GM23338 (cell line): ENCODE data around the gene ADSS1. TPM values are rescaled to one million over a fixed set of nuclear protein-coding genes. Genes with fewer than 3 reads are reported as not detected.

Source experiments
- ATAC-seq: fragments of 200-7000 bp; cut with Tn5 transposase; 3 replicates; pipeline ENCODE4 v1.9.1; 2020
- DNase-seq: peaks from one replicate; pipeline ENCODE4 v3.0.0-alpha.2; 2015; ENCODE audit warnings: low spot score
- H2AFZ ChIP-seq: fragments of 200-600 bp; sonication (generic); 2 replicates; pipeline ENCODE4 v1.8.0; 2016; ENCODE audit warnings: antibody characterized with exemption, mild to moderate bottlenecking, moderate library complexity
- H3F3A ChIP-seq: fragments of 200-600 bp; sonication (generic); replicated peaks from 2 replicates; pipeline ENCODE4 v1.8.0; 2017; ENCODE audit warnings: antibody characterized with exemption, mixed run types, low read depth
- H3K27ac ChIP-seq: fragments of 200-600 bp; sonication (generic); 2 replicates; pipeline ENCODE4 v1.6.1; 2016; ENCODE audit warnings: low read depth
- H3K27me3 ChIP-seq: fragments of 200-600 bp; sonication (generic); 2 replicates; pipeline ENCODE4 v1.8.0; 2016; ENCODE audit warnings: mild to moderate bottlenecking, mixed run types, moderate library complexity; ENCODE audit not compliant: insufficient read depth
- H3K36me3 ChIP-seq: fragments of 200-600 bp; sonication (generic); 2 replicates; pipeline ENCODE4 v1.8.0; 2016; ENCODE audit warnings: mild to moderate bottlenecking; ENCODE audit not compliant: insufficient read depth
- H3K4me1 ChIP-seq: fragments of 200-600 bp; sonication (generic); 2 replicates; pipeline ENCODE4 v1.8.0; 2016; ENCODE audit warnings: mild to moderate bottlenecking, moderate library complexity; ENCODE audit not compliant: insufficient read depth
- H3K4me2 ChIP-seq: fragments of 200-600 bp; sonication (generic); 2 replicates; pipeline ENCODE4 v1.7.1; 2017; ENCODE audit warnings: mixed run types
- H3K4me3 ChIP-seq: fragments of 200-600 bp; sonication (generic); 2 replicates; pipeline ENCODE4 v1.6.1; 2016; ENCODE audit warnings: mixed run types
- H3K79me2 ChIP-seq: fragments of 200-600 bp; sonication (generic); replicated peaks from 2 replicates; pipeline ENCODE4 v1.8.0; 2017; ENCODE audit warnings: mild to moderate bottlenecking; ENCODE audit not compliant: insufficient read depth
- H3K9me2 ChIP-seq: fragments of 200-600 bp; sonication (generic); 2 replicates; pipeline ENCODE4 v1.8.0; 2017; ENCODE audit not compliant: insufficient read depth
- H4K20me1 ChIP-seq: fragments of 200-600 bp; sonication (generic); replicated peaks from 2 replicates; pipeline ENCODE4 v1.8.0; 2017; ENCODE audit warnings: mild to moderate bottlenecking; ENCODE audit not compliant: insufficient read depth
- H3K27ac Mint-ChIP-seq: 2 replicates; pipeline ENCODE4 v1.8.0; 2020; ENCODE audit warnings: inconsistent platforms, mild to moderate bottlenecking, moderate library complexity, mixed read lengths
- H3K27me3 Mint-ChIP-seq: 3 replicates; pipeline ENCODE4 v1.8.0; 2022; ENCODE audit warnings: low read depth, mild to moderate bottlenecking, moderate library complexity, mixed read lengths, inconsistent platforms; ENCODE audit not compliant: insufficient read depth, poor library complexity
- H3K36me3 Mint-ChIP-seq: 3 replicates; pipeline ENCODE4 v1.8.0; 2021; ENCODE audit warnings: low read depth, mild to moderate bottlenecking, inconsistent platforms, moderate library complexity, mixed read lengths
- H3K4me1 Mint-ChIP-seq: 3 replicates; pipeline ENCODE4 v1.8.0; 2020; ENCODE audit warnings: mild to moderate bottlenecking, inconsistent platforms, mixed read lengths
- H3K4me3 Mint-ChIP-seq: 3 replicates; pipeline ENCODE4 v1.8.0; 2021; ENCODE audit warnings: moderate library complexity, mild to moderate bottlenecking, inconsistent platforms, mixed read lengths
- H3K9me3 Mint-ChIP-seq: 3 replicates; pipeline ENCODE4 v1.8.0; 2020; ENCODE audit warnings: moderate library complexity, mild to moderate bottlenecking, inconsistent platforms, mixed read lengths
- CREB1 ChIP-seq: fragments of 250-450 bp; sonication (Bioruptor Pico); IDR thresholded peaks from 2 replicates; pipeline ENCODE4 v1.5.0; 2020; ENCODE audit warnings: low read depth, mild to moderate bottlenecking, moderate library complexity
- JUNB ChIP-seq: IDR thresholded peaks from one replicate; pipeline ENCODE4 v1.6.1; 2016; ENCODE audit warnings: antibody characterized with exemption; ENCODE audit not compliant: unreplicated experiment
- POLR2AphosphoS5 ChIP-seq: IDR thresholded peaks from 2 replicates; pipeline ENCODE4 v1.6.1; 2016; ENCODE audit warnings: antibody characterized with exemption, low read depth
- STAT1 ChIP-seq: IDR thresholded peaks from one replicate; pipeline ENCODE4 v1.6.1; 2016; ENCODE audit warnings: antibody characterized with exemption; ENCODE audit not compliant: unreplicated experiment
- ZNF114 ChIP-seq: fragments of 250-450 bp; sonication (Bioruptor Pico); IDR thresholded peaks from 2 replicates; pipeline ENCODE4 v1.5.0; 2020; ENCODE audit warnings: mild to moderate bottlenecking, moderate library complexity
- ZNF331 ChIP-seq: fragments of 250-450 bp; sonication (Bioruptor Pico); IDR thresholded peaks from 2 replicates; pipeline ENCODE4 v1.5.0; 2020; ENCODE audit warnings: low read depth, mild to moderate bottlenecking, moderate library complexity
- ZNF462 ChIP-seq: fragments of 250-450 bp; sonication (Bioruptor Pico); IDR thresholded peaks from 2 replicates; pipeline ENCODE4 v1.5.0; 2020; ENCODE audit warnings: mild to moderate bottlenecking, moderate library complexity
- polyA plus RNA-seq: library from polyadenylated mRNA; unstranded; fragments of >200 nt; fragmentation: Nextera tagmentation; extraction: Ambion mirVana; gene quantifications from 2 replicates; pipeline ENCODE4 v1.2.1, GENCODE V29; 2016
- total RNA-seq: library from RNA; depleted of rRNA; stranded (reverse); fragments of >200 nt; shearing (Covaris generic); gene quantifications from 2 replicates; pipeline ENCODE4 v1.2.3, GENCODE V29; 2014
- TF ChIP-seq, protein P1 (sequence below), 2 experiments: fragments of 200-600 bp in 1 of 2; sonication (generic) in 1 of 2; conservative IDR thresholded peaks; 2 replicates each; pipeline versions ENCODE4 v1.5.1 to v1.6.1; 2016 to 2017; ENCODE audit warnings: antibody characterized with exemption in 2 of 2, low read depth in 2 of 2, mild to moderate bottlenecking in 2 of 2, moderate library complexity in 1 of 2

The ADSS1 gene
- total and polyA plus RNA-seq, 2 experiments from 2014 or later = 9.5 to 11.6 TPM

GRCh38 chr14:104746934-104747481 lies 23.0 kb downstream of the ADSS1 start:
- Mint-ChIP-seq H3K27me3 (peaks cover 14% of the 10 kb centered on the region), H3K27ac (no peak overlapping the region), H3K4me3 (no peak overlapping the region), H3K9me3 (peaks cover 22% of the 10 kb centered on the region), H3K36me3 (peaks cover 17% of the 10 kb centered on the region), H3K4me1 (peaks cover 4% of the 10 kb centered on the region; the same call in 2 of the 3 replicates)
- TF ChIP-seq STAT1 (no peak), POLR2AphosphoS5 (no peak)
- DNase-seq = no peak
- Histone ChIP-seq H3K4me2 (no peak overlapping the region), H3F3A (no peaks in the 10 kb centered on the region), H3K79me2 (no peaks in the 10 kb centered on the region), H2AFZ (no peak overlapping the region), H4K20me1 (no peaks in the 10 kb centered on the region), H3K27ac (no peak overlapping the region), H3K4me1 (no peaks in the 10 kb centered on the region), H3K27me3 (no peaks in the 10 kb centered on the region), H3K9me2 (no peaks in the 10 kb centered on the region), H3K4me3 (no peak overlapping the region), H3K36me3 (peaks cover 5% of the 10 kb centered on the region; the same call in 1 of the 2 replicates)
- no peak for ATAC-seq

DNA sequence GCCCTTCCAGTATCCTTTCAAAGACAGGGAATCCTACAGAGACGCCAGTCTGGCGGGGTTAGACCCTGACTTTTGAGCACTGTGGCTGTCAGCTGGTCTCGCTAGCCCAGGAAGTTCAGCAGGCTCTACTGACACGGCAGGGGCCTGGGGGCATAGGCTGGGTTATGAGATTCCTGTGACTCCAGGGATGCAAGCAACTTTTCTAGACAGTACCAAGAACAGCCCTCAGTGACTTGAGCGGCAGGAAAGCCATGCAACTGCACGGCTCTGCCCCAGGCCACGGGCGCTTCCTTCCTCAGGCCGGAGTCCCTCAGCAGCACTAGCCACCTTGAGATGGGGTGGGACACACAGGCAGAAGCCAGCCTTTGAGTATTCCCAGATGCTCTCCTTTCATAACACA lies 23.8 kb downstream of the ADSS1 start:
- Histone ChIP-seq H3K27me3 (no peaks in the 10 kb centered on the region), H3K27ac (no peak overlapping the region), H2AFZ (no peak overlapping the region), H3K4me2 (no peak overlapping the region), H3F3A (no peaks in the 10 kb centered on the region), H3K4me1 (no peaks in the 10 kb centered on the region), H3K79me2 (no peaks in the 10 kb centered on the region), H3K36me3 (peaks cover 5% of the 10 kb centered on the region; the same call in 1 of the 2 replicates), H3K9me2 (no peaks in the 10 kb centered on the region), H3K4me3 (no peak overlapping the region), H4K20me1 (no peaks in the 10 kb centered on the region)
- Mint-ChIP-seq H3K27ac (no peak overlapping the region), H3K27me3 (peaks cover 14% of the 10 kb centered on the region), H3K36me3 (peaks cover 21% of the 10 kb centered on the region), H3K4me1 (peaks cover 4% of the 10 kb centered on the region; the same call in 2 of the 3 replicates), H3K9me3 (peaks cover 27% of the 10 kb centered on the region), H3K4me3 (no peak overlapping the region)
- DNase-seq = no peak
- TF ChIP-seq CREB1 (CRISPR knock-in tag) = no peak
- TF ChIP-seq, protein P1, sequence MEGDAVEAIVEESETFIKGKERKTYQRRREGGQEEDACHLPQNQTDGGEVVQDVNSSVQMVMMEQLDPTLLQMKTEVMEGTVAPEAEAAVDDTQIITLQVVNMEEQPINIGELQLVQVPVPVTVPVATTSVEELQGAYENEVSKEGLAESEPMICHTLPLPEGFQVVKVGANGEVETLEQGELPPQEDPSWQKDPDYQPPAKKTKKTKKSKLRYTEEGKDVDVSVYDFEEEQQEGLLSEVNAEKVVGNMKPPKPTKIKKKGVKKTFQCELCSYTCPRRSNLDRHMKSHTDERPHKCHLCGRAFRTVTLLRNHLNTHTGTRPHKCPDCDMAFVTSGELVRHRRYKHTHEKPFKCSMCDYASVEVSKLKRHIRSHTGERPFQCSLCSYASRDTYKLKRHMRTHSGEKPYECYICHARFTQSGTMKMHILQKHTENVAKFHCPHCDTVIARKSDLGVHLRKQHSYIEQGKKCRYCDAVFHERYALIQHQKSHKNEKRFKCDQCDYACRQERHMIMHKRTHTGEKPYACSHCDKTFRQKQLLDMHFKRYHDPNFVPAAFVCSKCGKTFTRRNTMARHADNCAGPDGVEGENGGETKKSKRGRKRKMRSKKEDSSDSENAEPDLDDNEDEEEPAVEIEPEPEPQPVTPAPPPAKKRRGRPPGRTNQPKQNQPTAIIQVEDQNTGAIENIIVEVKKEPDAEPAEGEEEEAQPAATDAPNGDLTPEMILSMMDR (conservative IDR thresholded peaks at IDR 0.05; ENCODE audit: low read depth in 2 of 2) = no peak
- no peak for TF ChIP-seq JUNB
- no peak for TF ChIP-seq STAT1
- no peak for TF ChIP-seq POLR2AphosphoS5
- ATAC-seq = no peak

DNA sequence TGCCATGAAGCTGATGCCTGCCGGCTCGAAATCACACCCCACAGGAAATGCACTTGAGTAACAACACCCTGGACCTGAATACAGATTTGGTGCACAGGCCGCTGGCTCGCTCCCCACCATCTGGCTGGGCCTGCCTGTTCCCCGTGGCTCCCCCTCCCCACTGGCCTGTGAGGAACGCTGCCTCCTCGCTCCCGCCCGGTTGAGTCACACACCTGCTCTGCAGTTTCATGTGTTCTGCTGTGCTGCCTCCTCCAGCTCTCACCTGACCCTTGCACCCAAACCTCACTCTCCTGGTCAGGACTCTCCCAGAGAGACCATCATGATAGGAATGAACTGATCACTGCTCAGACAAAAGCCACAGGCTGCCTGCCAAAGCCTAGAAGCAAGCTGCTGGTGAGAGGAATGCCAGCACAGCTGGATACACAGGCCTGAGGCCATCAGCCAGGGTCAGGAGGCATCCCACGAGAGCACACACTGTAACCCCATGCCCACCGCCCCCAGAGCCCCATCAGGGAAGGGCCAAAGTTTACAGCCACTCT lies 25.2 kb downstream of the ADSS1 start:
- Mint-ChIP-seq H3K9me3 (peaks cover 27% of the 10 kb centered on the region), H3K36me3 (peaks cover 26% of the 10 kb centered on the region), H3K27ac (no peak overlapping the region), H3K4me1 (peaks cover 10% of the 10 kb centered on the region), H3K4me3 (no peak overlapping the region), H3K27me3 (peaks cover 21% of the 10 kb centered on the region)
- H2AFZ ChIP-seq = no peak overlapping the region
- peaks cover 10% of the 10 kb centered on the region for H3K79me2 ChIP-seq
- H3K4me1 ChIP-seq = peaks cover 3% of the 10 kb centered on the region; the same call in 1 of the 2 replicates
- ATAC-seq (no peak), DNase-seq (no peak)
- no peaks in the 10 kb centered on the region for H3F3A ChIP-seq
- H3K27ac ChIP-seq = no peak overlapping the region
- no peaks in the 10 kb centered on the region for H3K27me3 ChIP-seq
- peaks cover 7% of the 10 kb centered on the region; the same call in 1 of the 2 replicates for H4K20me1 ChIP-seq
- H3K4me3 ChIP-seq = no peak overlapping the region
- no peak overlapping the region for H3K4me2 ChIP-seq
- H3K9me2 ChIP-seq = no peaks in the 10 kb centered on the region
- peaks cover 5% of the 10 kb centered on the region; the same call in 1 of the 2 replicates for H3K36me3 ChIP-seq
- TF ChIP-seq ZNF462 (CRISPR knock-in tag) (no peak), STAT1 (no peak), ZNF331 (CRISPR knock-in tag) (no peak), ZNF114 (CRISPR knock-in tag) (no peak)
